Duodenal mucosa (tissue), 2 donors: Measurements from ENCODE around the gene KRT74.

Source experiments
- H3K27ac ChIP-seq: one replicate; pipeline ENCODE4 v1.7.0; 2013; ENCODE audit warnings: low read depth, low read length
- H3K27me3 ChIP-seq, 2 donors: one replicate each; pipeline ENCODE4 v1.7.0; 2013; ENCODE audit warnings: low read length in 2 of 2, control low read depth in 1 of 2; ENCODE audit not compliant: insufficient read depth in 2 of 2, control insufficient read depth in 1 of 2
- H3K36me3 ChIP-seq, 2 donors: one replicate each; pipeline ENCODE4 v1.7.0; 2013; ENCODE audit warnings: low read length in 2 of 2, control low read depth in 1 of 2; ENCODE audit not compliant: insufficient read depth in 2 of 2, control insufficient read depth in 1 of 2
- H3K4me1 ChIP-seq, 2 donors: one replicate each; pipeline ENCODE4 v1.7.0; 2013; ENCODE audit warnings: low read length in 2 of 2, control low read depth in 1 of 2; ENCODE audit not compliant: insufficient read depth in 2 of 2, control insufficient read depth in 1 of 2
- H3K4me3 ChIP-seq, 2 donors: one replicate each; pipeline ENCODE4 v1.7.0; 2013; ENCODE audit warnings: low read length in 2 of 2, low read depth in 1 of 2
- H3K9ac ChIP-seq, 2 donors: one replicate each; pipeline ENCODE4 v1.7.0; 2013; ENCODE audit warnings: low read length in 2 of 2, low read depth in 1 of 2
- H3K9me3 ChIP-seq, 2 donors: one replicate each; pipeline ENCODE4 v1.7.0; 2013; ENCODE audit warnings: low read length in 2 of 2, control low read depth in 1 of 2; ENCODE audit not compliant: control insufficient read depth in 1 of 2

The KRT74 gene

DNA sequence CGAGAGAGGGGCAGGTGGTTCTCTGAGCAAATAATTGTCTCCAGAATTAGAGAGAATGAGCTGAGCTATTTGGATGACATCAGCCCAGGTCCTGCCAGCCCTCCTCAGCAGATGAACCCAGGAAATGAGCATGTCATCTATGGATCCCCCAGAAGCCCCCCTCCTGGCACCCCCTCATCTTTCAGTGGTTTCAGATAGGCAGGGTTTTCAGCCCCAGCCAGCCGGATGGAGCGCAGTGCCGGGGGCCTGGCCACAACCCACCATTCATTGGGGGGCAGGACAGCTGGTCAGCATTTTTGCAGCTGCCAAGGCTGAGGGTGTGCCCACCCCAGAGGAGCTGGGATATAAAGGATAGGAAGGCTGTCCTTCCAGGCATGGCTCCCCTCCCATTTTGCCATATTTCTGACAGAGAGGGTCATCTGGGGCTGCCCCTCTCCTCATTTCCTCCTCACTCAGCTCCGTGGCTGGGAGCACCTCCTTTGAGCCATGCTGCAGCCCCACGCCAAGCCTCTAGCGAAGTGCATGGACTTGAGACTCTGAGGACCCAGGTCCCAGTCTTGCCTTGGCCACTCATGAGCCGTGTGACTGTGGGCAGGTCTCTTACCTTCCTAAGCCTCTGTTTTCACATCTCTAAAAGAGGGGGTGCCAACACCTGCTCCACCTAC lies 14.7 kb downstream of the KRT74 start:
- Histone ChIP-seq H3K4me1 (no peaks in the 10 kb centered on the region), H3K27me3 (no peaks in the 10 kb centered on the region), H3K9ac (no peak overlapping the region), H3K36me3 (no peaks in the 10 kb centered on the region), H3K4me3 (no peak overlapping the region), H3K9me3 (no peaks in the 10 kb centered on the region), H3K27ac (no peak overlapping the region)

- Histone ChIP-seq H3K27ac (no peak overlapping the region), H3K9ac (no peak overlapping the region), H3K4me3 (no peak overlapping the region), H3K36me3 (no peaks in the 10 kb centered on the region), H3K4me1 (no peaks in the 10 kb centered on the region), H3K9me3 (no peaks in the 10 kb centered on the region), H3K27me3 (no peaks in the 10 kb centered on the region)
Observed at GRCh38 chr12:52557476-52557875, 16.2 kb downstream of the KRT74 start.

DNA sequence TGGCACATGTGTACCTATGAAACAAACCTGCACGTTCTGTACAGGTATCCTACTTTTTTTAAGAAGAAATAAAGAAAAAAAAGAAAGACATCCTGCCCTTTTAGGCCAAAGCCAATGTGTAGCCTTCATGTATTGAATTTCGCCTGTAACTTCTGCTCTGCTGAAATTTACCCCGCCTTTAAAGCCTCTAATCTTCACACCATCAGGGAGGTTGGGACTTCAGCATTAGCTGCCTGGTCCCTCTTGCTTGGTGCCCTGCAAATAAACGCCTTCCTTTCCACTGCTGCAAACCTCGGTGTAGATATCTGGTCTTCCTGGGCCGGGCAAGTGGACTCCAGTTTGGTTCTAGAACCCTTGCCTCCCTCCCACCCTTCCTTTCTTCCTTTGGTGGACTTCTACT lies 18.1 kb downstream of the KRT74 start:
- Histone ChIP-seq H3K4me1 (no peaks in the 10 kb centered on the region), H3K36me3 (no peaks in the 10 kb centered on the region), H3K27me3 (no peaks in the 10 kb centered on the region), H3K9ac (no peak overlapping the region), H3K4me3 (no peak overlapping the region), H3K27ac (no peak overlapping the region), H3K9me3 (no peaks in the 10 kb centered on the region)

DNA sequence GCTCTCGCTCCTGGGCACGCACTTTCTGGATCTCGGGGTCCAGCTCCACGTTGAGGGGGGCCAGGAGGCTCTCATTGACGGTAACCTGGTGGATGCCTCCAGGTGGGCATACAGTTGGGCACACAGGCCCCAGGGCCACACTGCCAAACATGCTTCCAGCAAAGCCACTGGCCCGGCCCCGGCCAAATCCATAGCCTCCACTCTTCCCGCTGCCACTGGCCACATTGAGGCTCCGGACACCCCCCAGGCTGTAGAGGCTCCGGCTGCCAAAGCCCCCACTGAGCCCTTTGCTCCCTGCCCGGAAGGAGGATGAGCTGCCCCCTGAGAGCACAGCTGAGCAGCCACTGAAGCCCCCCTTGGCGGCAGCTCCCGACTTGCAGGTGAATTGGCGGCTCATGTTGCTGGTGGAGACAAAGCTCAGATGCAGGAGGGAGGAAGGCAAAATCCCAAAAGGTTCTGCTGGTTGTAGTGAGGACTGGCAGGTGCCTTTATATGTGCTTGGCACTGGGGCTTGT lies 20.9 kb downstream of the KRT74 start, which contains the start of gene KRT71:
TSS of gene KRT71 (minus strand) at position 465 of the 515 bp plus-strand sequence. CDS start at position 397, 68 bp downstream.
- Histone ChIP-seq H3K4me1 (no peaks in the 10 kb centered on the region), H3K4me3 (no peak within 1 kb of the TSS), H3K9ac (no peak within 1 kb of the TSS), H3K27ac (no peak within 1 kb of the TSS), H3K27me3 (no peaks in the 10 kb centered on the region), H3K9me3 (no peaks in the 10 kb centered on the region), H3K36me3 (no peaks in the 10 kb centered on the region)

DNA sequence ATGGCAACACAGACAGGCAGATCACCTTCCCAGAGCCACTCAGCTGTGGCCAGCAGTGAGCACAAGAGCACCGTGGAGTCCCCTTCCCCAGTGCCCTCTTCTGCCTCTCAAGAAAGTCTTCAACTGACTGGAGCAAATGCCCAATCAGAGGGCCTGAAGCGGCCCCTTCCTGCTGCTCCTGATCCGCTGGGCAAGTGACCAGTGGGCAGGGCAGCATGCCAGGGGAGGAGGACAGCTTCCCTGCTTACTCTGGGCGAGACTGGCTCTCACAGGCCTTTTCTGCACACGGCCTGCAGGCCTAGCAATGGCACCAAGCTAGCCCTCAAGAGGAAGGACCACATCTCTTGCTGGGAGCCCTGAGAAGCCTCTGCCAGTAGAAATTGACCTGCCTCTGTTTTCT lies 21.6 kb downstream of the KRT74 start:
- no peak overlapping the region for H3K4me3 ChIP-seq
- no peaks in the 10 kb centered on the region for H3K27me3 ChIP-seq
- no peak overlapping the region for H3K27ac ChIP-seq
- no peaks in the 10 kb centered on the region for H3K36me3 ChIP-seq
- no peaks in the 10 kb centered on the region for H3K9me3 ChIP-seq
- H3K9ac ChIP-seq: no peak overlapping the region
- no peaks in the 10 kb centered on the region for H3K4me1 ChIP-seq

- H3K9ac ChIP-seq: no peak overlapping the region
- H3K36me3 ChIP-seq: no peaks in the 10 kb centered on the region
- H3K4me1 ChIP-seq: no peaks in the 10 kb centered on the region
- no peaks in the 10 kb centered on the region for H3K27me3 ChIP-seq
- no peak overlapping the region for H3K27ac ChIP-seq
- no peak overlapping the region for H3K4me3 ChIP-seq
- H3K9me3 ChIP-seq: no peaks in the 10 kb centered on the region
Observed at GRCh38 chr12:52551216-52551865, 22.3 kb downstream of the KRT74 start.

- no peaks in the 10 kb centered on the region for H3K4me1 ChIP-seq
- H3K9ac ChIP-seq: no peak overlapping the region
- H3K27ac ChIP-seq: no peak overlapping the region
Observed at GRCh38 chr12:52546126-52546525, 27.5 kb downstream of the KRT74 start.

GRCh38 chr12:52543985-52544883 lies 29.4 kb downstream of the KRT74 start:
- H3K9me3 ChIP-seq: no peaks in the 10 kb centered on the region
- no peak overlapping the region for H3K4me3 ChIP-seq
- H3K9ac ChIP-seq: no peak overlapping the region
- H3K27ac ChIP-seq: no peak overlapping the region
- no peaks in the 10 kb centered on the region for H3K4me1 ChIP-seq
- no peaks in the 10 kb centered on the region for H3K36me3 ChIP-seq
- H3K27me3 ChIP-seq: no peaks in the 10 kb centered on the region

More at GRCh38 chr12:52546126-52546525, 27.5 kb downstream of the KRT74 start:
- H3K27me3 ChIP-seq: no peaks in the 10 kb centered on the region
- no peak overlapping the region for H3K4me3 ChIP-seq
- no peaks in the 10 kb centered on the region for H3K9me3 ChIP-seq
- H3K36me3 ChIP-seq: no peaks in the 10 kb centered on the region

GRCh38 chr12:52542785-52543318 lies 30.8 kb downstream of the KRT74 start:
- Histone ChIP-seq H3K9ac (no peak overlapping the region), H3K27me3 (no peaks in the 10 kb centered on the region)

More at GRCh38 chr12:52542785-52543318, 30.8 kb downstream of the KRT74 start:
- Histone ChIP-seq H3K36me3 (no peaks in the 10 kb centered on the region), H3K27ac (no peak overlapping the region), H3K4me3 (no peak overlapping the region), H3K9me3 (no peaks in the 10 kb centered on the region), H3K4me1 (peaks cover 0 to 5% of the 10 kb centered on the region in 2 donors)
